GM23248 (cell line): Measurements from ENCODE around the gene ABHD12B. TPM values are rescaled to one million over a fixed set of nuclear protein-coding genes. Genes with fewer than 3 reads are reported as not detected.
A peak's percentile ranks its signal among the peaks of the same experiment; 100 is the strongest.

Experiments used
- DNase-seq: peaks from one replicate; pipeline ENCODE4 v3.0.0-alpha.2; 2015
- H2AFZ ChIP-seq: fragments of 200-600 bp; sonication (generic); 2 replicates; pipeline ENCODE4 v1.6.1; 2016; ENCODE audit warnings: antibody characterized with exemption
- H3F3A ChIP-seq: fragments of 200-600 bp; sonication (generic); 2 replicates; pipeline ENCODE4 v1.6.1; 2016; ENCODE audit warnings: mild to moderate bottlenecking, antibody characterized with exemption, mixed run types; ENCODE audit not compliant: insufficient read depth
- H3K27ac ChIP-seq: fragments of 200-600 bp; sonication (generic); 2 replicates; pipeline ENCODE4 v1.5.1; 2016; ENCODE audit warnings: mild to moderate bottlenecking
- H3K27me3 ChIP-seq: fragments of 200-600 bp; sonication (generic); replicated peaks from 2 replicates; pipeline ENCODE4 v1.6.1; 2016; ENCODE audit warnings: mild to moderate bottlenecking; ENCODE audit not compliant: insufficient read depth
- H3K36me3 ChIP-seq: fragments of 200-600 bp; sonication (generic); 2 replicates; pipeline ENCODE4 v1.6.1; 2016; ENCODE audit warnings: low read depth, mild to moderate bottlenecking
- H3K4me1 ChIP-seq: fragments of 200-600 bp; sonication (generic); 2 replicates; pipeline ENCODE4 v1.6.1; 2016; ENCODE audit warnings: mild to moderate bottlenecking; ENCODE audit not compliant: insufficient read depth
- H3K4me2 ChIP-seq: fragments of 200-600 bp; sonication (generic); one replicate; pipeline ENCODE4 v1.6.1; 2016; ENCODE audit warnings: mild to moderate bottlenecking; ENCODE audit not compliant: unreplicated experiment
- H3K4me3 ChIP-seq: fragments of 200-600 bp; sonication (generic); 2 replicates; pipeline ENCODE4 v1.5.1; 2016; ENCODE audit warnings: mild to moderate bottlenecking
- H3K79me2 ChIP-seq: fragments of 200-600 bp; sonication (generic); 2 replicates; pipeline ENCODE4 v1.6.1; 2016; ENCODE audit warnings: mild to moderate bottlenecking; ENCODE audit not compliant: insufficient read depth
- H3K9ac ChIP-seq: fragments of 200-600 bp; sonication (generic); 2 replicates; pipeline ENCODE4 v1.6.1; 2016; ENCODE audit warnings: mild to moderate bottlenecking
- H3K9me2 ChIP-seq: fragments of 200-600 bp; sonication (generic); 2 replicates; pipeline ENCODE4 v1.6.1; 2016; ENCODE audit warnings: mixed run types, mild to moderate bottlenecking, moderate library complexity; ENCODE audit not compliant: insufficient read depth
- H3K9me3 ChIP-seq: fragments of 200-600 bp; sonication (generic); one replicate; pipeline ENCODE4 v1.6.1; 2017; ENCODE audit warnings: low read depth
- H4K20me1 ChIP-seq: fragments of 200-600 bp; sonication (generic); 2 replicates; pipeline ENCODE4 v1.6.0; 2016; ENCODE audit not compliant: insufficient read depth
- EZH2 ChIP-seq: fragments of 200-600 bp; sonication (generic); IDR thresholded peaks from 2 replicates; pipeline ENCODE4 v1.6.1; 2018; ENCODE audit warnings: antibody characterized with exemption, mild to moderate bottlenecking; ENCODE audit not compliant: insufficient read depth, poor library complexity, severe bottlenecking
- EZH2phosphoT487 ChIP-seq: fragments of 200-600 bp; sonication (generic); IDR thresholded peaks from 2 replicates; pipeline ENCODE4 v1.6.1; 2018; ENCODE audit warnings: antibody characterized with exemption, moderate library complexity, mild to moderate bottlenecking, low read depth; ENCODE audit not compliant: insufficient read depth
- WGBS, 2 experiments: methylation state at CpG; one replicate each; pipeline ENCODE4 v1.1.6; 2015 to 2017; ENCODE audit warnings: low lambda C conversion rate in 2 of 2, low coverage in 1 of 2; ENCODE audit errors: missing lambda C conversion rate in 2 of 2; 5-methylcytosine and 5-hydroxymethylcytosine counted together
- in situ Hi-C: fragments of 300-500 bp; cut with MboI; formaldehyde crosslinking; loops from 2 replicates; pipeline ENCODE4 v1.15.0; 2020
- polyA plus RNA-seq: library from polyadenylated mRNA; unstranded; fragments of >200 nt; fragmentation: Nextera tagmentation; extraction: Ambion mirVana; gene quantifications from 2 replicates; pipeline ENCODE4 v1.2.1, GENCODE V29; 2016
- total RNA-seq: library from RNA; depleted of rRNA; stranded (reverse); fragments of >200 nt; shearing (Covaris generic); gene quantifications from 2 replicates; pipeline ENCODE4 v1.2.3, GENCODE V29; 2014

The ABHD12B gene
- total and polyA plus RNA-seq, 2 experiments from 2014 or later = 0.31 TPM; not detected in 1

DNA sequence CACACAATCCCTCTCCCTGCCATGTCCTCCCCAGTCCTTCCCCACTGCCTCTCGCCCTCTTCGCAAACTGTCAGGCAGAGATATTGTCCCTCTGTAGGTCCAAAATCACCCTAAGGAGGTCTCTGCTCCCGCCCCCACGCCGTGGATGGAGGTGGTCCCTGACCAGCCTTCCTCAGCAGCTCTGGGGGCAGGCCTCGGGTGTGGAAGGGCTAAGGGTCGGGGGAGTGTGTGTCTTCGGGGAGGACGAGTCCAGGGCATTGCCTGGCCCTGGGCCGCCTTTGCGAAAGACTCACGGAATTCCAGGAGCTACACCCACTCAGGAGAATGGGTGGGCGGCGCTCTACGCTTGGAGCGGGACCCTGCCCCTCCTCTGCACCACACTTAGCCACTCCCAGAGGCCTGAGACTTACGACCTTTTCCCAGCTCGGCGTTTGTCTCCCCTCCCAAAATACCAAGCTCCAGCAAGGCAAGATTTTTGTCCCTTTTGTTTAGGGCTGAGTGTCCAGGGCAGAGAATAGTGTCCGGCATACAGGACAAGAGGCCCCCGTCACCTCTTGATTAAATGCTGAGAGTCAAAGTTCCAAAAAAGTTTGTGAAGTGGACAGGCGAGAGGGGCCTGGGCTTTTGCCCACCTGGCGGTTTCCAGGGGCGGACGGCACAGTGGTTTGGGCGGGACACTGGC, 71.5 kb downstream of the ABHD12B start:
- in situ Hi-C loops = no loop called here
- Histone ChIP-seq H3K4me2 (peak overlapping the region; percentile 88), H3K9me2 (no peaks in the 10 kb centered on the region), H3K36me3 (no peaks in the 10 kb centered on the region), H3K27me3 (no peaks in the 10 kb centered on the region), H3K4me3 (peak overlapping the region; percentile 78), H3K9ac (peak overlapping the region; percentile 80), H3K79me2 (no peaks in the 10 kb centered on the region), H4K20me1 (no peaks in the 10 kb centered on the region), H2AFZ (peak overlapping the region; percentile 91), H3K9me3 (no peaks in the 10 kb centered on the region), H3K4me1 (peaks cover 15% of the 10 kb centered on the region; the same call in 1 of the 2 replicates), H3K27ac (no peak overlapping the region), H3F3A (peaks cover 25% of the 10 kb centered on the region; the same call in 1 of the 2 replicates)
- peak; percentile 54 for DNase-seq
- TF ChIP-seq EZH2 (no peak), EZH2phosphoT487 (no peak)
- WGBS, 2 experiments = 8 to 9% methylated on average over 26 of the region's 26 CpGs

DNA sequence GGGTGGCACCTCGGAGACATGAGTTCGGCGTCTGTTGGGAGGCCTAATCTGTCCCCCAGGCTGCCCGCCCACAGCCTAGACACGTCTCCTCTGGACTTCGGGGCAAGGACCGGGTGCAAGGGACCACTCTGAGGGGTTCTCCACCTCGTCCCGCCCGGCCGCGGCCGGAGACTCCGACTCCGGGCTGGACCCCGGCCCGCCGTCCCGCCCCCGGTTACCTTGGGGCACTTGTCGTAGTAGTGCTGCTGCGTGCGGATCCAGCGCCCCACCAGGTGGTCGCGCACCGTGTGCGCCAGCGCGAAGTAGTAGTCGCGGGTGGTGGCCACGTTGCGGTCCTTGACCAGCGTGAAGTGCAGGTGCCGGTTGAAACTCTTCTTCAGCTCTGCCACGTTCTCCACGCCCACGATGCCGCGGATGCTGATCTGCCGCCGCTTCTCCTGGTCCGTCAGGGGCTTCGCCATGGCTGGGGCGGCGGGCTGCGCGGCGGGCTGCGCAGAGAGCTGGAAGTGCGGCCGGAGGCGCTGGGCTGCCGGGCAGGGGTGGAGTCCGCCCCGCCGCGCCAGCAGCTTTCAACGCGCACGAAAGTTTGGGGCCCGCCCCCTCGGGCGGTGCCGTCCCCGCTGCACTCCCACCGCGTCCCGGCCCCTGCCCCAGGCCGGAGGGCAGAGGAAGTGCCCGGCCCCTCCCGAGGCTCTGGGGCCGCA, 72.2 kb downstream of the ABHD12B start, which contains the start of gene PYGL:
Gene PYGL (minus strand): TSS at position 541 of the 704 bp plus-strand sequence. CDS start 80 bp downstream, at position 461.
- Histone ChIP-seq H3K27me3 (no peaks in the 10 kb centered on the region), H3K9me3 (no peaks in the 10 kb centered on the region), H3F3A (peaks cover 25% of the 10 kb centered on the region; the same call in 1 of the 2 replicates), H3K4me1 (peaks cover 15% of the 10 kb centered on the region; the same call in 1 of the 2 replicates), H3K9me2 (no peaks in the 10 kb centered on the region), H3K79me2 (no peaks in the 10 kb centered on the region), H3K4me3 (peak within 1 kb of the TSS; percentile 78), H3K36me3 (no peaks in the 10 kb centered on the region), H3K4me2 (peak within 1 kb of the TSS; percentile 88), H4K20me1 (no peaks in the 10 kb centered on the region), H3K27ac (peak within 1 kb of the TSS; percentile 35), H2AFZ (peak within 1 kb of the TSS; percentile 91), H3K9ac (peak within 1 kb of the TSS; percentile 80)
- TF ChIP-seq EZH2phosphoT487 = no peak
- no peak for TF ChIP-seq EZH2
- in situ Hi-C loops = no loop called here
- 2% methylated on average over 43 to 45 of the region's 74 CpGs for WGBS, 2 experiments
- peak; percentile 88 for DNase-seq

DNA sequence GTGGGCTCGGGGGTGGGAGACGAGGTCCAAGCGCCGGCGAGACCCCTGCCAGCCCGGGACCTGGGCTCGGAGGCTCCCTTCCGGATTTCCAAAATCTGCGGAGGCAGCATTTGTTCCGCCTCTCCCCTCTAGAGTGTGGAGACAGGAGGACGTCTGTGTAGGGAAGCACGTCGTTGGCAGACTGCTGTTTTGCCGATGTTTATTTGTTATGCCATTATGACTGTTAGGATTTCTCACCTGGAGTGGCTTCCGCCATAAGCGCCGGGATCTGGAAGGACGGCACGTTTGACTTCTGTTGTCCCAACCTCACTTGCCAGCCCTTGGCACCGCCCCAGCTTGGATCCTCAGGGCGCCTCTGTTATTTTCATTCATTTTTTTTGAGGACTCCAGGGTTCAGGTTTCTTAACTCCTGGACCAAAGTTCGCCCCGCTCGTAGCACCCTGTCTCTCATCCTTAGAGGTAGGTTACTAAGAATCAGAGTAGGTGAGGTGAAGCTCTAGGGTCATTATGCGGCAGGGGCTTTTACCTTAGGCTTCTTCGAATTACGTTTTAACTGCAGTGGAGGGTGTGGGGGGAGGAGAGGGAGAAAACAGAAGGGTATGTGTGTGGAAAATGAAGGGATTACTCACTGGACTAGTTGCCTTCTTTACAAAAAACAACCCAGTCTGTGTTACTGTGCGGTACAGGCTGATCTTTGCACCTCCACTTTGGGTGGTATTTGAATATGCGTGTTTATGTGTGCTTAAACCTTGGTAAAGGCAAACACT, 73.0 kb downstream of the ABHD12B start:
- Histone ChIP-seq H3K36me3 (no peaks in the 10 kb centered on the region), H3K4me3 (peak overlapping the region; percentile 78), H2AFZ (peak overlapping the region; percentile 91), H3K9ac (peak overlapping the region; percentile 80), H3K4me2 (peak overlapping the region; percentile 88), H3K9me3 (no peaks in the 10 kb centered on the region), H3K4me1 (peaks cover 15% of the 10 kb centered on the region; the same call in 1 of the 2 replicates), H4K20me1 (no peaks in the 10 kb centered on the region), H3F3A (peaks cover 25% of the 10 kb centered on the region; the same call in 1 of the 2 replicates), H3K79me2 (no peaks in the 10 kb centered on the region), H3K27me3 (no peaks in the 10 kb centered on the region), H3K27ac (peak overlapping the region; percentile 35), H3K9me2 (no peaks in the 10 kb centered on the region)
- 7 to 10% methylated on average over 29 of the region's 29 CpGs for WGBS, 2 experiments
- TF ChIP-seq EZH2phosphoT487 (no peak), EZH2 (no peak)
- in situ Hi-C loops = no loop called here
- peak; percentile 69 for DNase-seq
